ENCODE measurements around the gene PDXP. TPM values are rescaled to one million over a fixed set of nuclear protein-coding genes. Genes with fewer than 3 reads are reported as not detected.

Gene PDXP
- total RNA-seq, 1 experiment from 2014 or later, result 60.9 TPM

DNA sequence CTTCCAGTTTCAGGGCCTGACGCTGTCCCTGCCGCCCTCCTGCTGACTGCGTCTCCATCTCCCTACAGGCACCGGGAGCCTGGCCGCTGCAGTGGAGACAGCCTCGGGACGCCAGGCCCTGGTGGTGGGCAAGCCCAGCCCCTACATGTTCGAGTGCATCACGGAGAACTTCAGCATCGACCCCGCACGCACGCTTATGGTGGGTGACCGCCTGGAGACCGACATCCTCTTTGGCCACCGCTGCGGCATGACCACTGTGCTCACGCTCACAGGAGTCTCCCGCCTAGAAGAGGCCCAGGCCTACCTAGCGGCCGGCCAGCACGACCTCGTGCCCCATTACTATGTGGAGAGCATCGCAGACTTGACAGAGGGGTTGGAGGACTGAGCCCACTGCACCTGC is 7.0 kb downstream of the PDXP start:
- Histone ChIP-seq H3K4me3 (ENCODE audit: insufficient read depth, low read depth, low read length) (no peak overlapping the region), H3K27me3 (ENCODE audit: control insufficient read depth, insufficient read depth, low read length) (no peaks in the 10 kb centered on the region)

DNA sequence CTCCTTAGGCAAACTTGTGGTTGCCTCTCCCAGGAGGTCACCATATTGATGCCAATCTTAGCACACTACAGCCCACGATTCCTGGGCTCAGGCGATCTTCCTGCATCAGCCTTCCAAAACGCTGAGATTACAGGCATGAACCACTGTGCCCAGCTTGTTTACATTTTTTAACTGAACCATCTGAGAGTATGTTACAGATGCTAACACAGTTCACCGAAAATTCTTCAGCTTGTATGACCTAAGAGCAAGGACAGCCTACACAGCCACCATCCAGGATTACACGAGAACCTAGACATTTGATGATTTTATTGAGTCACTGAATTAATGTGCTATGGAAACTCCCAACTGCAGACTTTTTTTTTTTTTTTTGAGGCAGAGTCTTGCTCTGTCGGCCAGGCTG is 11.1 kb downstream of the PDXP start:
- Histone ChIP-seq H3K4me3 (ENCODE audit: insufficient read depth, low read depth, low read length) (no peak overlapping the region), H3K27me3 (ENCODE audit: control insufficient read depth, insufficient read depth, low read length) (no peaks in the 10 kb centered on the region), H3K36me3 (replicated peaks; ENCODE audit: control insufficient read depth, insufficient read depth, low read length) (peaks cover 4% of the 10 kb centered on the region)
- no peak for DNase-seq

More for the DNA sequence above, 7.0 kb downstream of the PDXP start:
- DNase-seq, result no peak
- peaks cover 4% of the 10 kb centered on the region for H3K36me3 ChIP-seq (replicated peaks; ENCODE audit: control insufficient read depth, insufficient read depth, low read length)

DNA sequence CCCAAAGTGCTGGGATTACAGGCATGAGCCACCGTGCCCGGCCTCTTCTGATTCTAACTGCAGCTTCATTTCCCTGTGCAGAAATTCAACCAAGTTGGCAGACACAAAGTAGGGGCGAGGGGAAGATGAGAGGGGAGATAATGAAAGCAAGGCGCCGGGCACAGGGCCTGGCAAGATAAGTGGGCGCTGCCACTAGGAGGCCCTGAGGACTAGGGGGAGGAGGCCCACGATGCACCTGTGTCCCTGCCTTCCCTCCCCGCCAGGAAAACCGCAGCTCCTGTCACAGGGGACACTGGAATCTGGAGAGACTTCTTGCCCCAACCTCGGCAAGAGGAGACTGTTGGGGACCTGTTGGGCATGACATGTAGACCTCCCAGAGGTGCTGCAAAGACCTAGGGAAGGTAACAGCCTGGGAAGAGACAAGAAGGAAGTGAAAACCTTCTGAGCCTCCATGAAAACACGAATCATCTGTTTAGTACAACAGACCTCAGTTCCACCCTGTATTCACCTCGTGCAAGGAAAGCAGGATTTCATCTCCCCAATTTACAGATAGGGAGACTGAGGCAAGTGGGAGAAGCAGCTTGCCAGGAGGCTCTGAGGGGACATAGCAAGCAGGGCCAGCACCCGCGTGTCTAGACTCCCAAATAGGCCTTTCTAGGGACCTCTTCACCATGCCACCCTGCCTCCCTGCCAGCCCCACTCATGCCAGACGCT is 13.8 kb downstream of the PDXP start:
- H3K27me3 ChIP-seq (ENCODE audit: control insufficient read depth, insufficient read depth, low read length), result no peaks in the 10 kb centered on the region
- DNase-seq, result no peak
- H3K36me3 ChIP-seq (replicated peaks; ENCODE audit: control insufficient read depth, insufficient read depth, low read length), result no peaks in the 10 kb centered on the region
- H3K4me3 ChIP-seq (ENCODE audit: insufficient read depth, low read depth, low read length), result no peak overlapping the region

DNA sequence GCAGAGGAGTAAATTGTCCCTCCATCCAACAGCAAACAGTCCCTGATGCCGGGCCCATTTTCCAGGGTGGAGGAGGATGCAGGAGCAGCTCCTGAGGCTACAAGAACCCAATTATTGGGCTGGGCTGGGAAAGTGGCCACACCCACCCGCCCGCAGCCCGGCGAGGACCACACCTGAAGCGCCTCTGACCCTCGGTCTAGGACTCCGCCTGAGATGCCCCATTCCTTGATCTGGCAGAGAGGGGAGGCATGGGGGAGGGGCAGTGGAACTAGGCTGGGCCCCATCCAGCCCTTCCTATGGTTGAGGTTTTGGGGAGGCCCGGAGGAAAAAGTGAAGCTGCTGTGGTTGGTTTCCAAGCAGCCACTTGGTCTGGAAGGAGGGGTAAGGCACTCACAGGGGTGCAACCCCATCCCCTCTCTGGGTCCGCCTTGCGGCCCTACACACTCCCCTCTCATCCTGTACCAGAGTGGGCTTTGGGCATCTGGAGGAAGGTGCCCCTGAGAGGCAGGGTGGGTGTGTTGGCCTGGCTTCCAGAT is 14.5 kb downstream of the PDXP start:
- Histone ChIP-seq H3K27me3 (ENCODE audit: control insufficient read depth, insufficient read depth, low read length) (no peaks in the 10 kb centered on the region), H3K4me3 (ENCODE audit: insufficient read depth, low read depth, low read length) (no peak overlapping the region), H3K36me3 (replicated peaks; ENCODE audit: control insufficient read depth, insufficient read depth, low read length) (no peaks in the 10 kb centered on the region)
- DNase-seq, result no peak

DNA sequence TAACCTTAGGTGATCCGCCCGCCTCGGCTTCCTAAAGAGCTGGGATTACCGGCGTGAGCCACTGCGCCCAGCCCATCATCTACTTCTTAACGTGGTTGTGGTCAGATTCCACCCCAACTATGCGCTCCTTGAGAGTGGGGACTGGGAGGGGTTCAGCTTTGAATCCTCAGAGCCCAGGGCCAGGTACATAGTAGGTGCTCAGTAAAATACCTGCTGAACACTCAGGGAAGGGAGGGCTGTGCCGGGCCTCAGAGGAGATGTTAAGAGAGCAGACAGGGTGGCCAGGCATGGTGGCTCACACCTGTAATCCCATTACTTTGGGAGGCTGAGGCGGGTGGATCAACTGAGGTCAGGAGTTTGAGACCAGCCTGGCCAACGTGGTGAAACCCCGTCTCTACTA is 15.7 kb downstream of the PDXP start:
- no peak for DNase-seq
- Histone ChIP-seq H3K36me3 (replicated peaks; ENCODE audit: control insufficient read depth, insufficient read depth, low read length) (no peaks in the 10 kb centered on the region), H3K27me3 (ENCODE audit: control insufficient read depth, insufficient read depth, low read length) (no peaks in the 10 kb centered on the region)

DNA sequence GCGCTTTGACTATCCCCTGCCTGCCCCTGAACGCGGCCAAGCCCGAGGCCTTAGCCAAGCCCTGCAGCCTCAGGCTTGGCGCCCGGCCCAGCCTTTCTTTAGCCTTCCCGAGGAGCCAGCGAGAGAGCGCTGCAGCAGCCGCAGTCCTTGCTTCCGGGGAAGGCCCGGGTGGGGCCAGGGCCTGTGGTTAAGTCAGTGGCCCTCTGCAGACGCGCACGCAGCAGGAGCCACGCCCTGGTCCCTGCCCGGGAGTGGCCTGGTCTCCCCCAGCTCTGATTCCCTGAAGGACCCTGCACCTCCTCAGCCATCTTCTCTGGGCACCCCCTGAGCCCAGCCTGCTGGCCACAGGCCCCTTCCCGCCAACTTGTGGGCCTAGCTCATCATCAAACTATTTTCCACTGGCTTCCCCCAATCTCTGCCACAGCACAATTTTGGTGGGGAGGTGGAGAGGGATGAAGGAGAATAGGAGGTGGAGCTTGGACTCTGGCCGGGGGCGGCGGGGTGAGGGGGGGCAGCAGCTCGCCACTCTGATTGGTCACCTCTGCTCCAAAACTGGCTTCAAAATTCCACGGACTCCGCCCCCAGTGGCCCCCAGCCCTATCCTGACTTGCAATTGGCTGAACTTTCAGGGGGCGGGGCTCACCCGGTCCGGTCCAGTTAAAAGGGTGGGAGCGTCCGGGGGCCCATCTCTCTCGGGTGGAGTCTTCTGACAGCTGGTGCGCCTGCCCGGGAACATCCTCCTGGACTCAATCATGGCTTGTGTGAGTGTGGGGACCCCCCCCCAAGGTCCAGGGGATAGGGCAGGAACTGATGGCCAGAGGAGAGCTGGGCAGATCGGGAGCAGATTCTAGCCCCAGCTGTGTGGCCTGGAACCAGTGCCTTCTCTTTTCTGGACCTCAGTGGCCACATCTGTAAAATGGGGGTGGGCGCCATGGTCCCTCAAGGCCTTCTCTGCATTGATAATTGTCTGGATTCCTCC is 16.7 kb downstream of the PDXP start, which contains the start of gene LGALS1:
Gene LGALS1 (plus strand): TSS at position 686 of the 979 bp plus-strand sequence. CDS start 67 bp downstream, at position 753.
- DNase-seq, result peak; percentile 94
- H3K4me3 ChIP-seq (ENCODE audit: insufficient read depth, low read depth, low read length), result peak within 1 kb of the TSS; percentile 48
- no peaks in the 10 kb centered on the region for H3K27me3 ChIP-seq (ENCODE audit: control insufficient read depth, insufficient read depth, low read length)
- H3K36me3 ChIP-seq (replicated peaks; ENCODE audit: control insufficient read depth, insufficient read depth, low read length), result no peaks in the 10 kb centered on the region

More for the DNA sequence above, 15.7 kb downstream of the PDXP start:
- H3K4me3 ChIP-seq (ENCODE audit: insufficient read depth, low read depth, low read length), result no peak overlapping the region

DNA sequence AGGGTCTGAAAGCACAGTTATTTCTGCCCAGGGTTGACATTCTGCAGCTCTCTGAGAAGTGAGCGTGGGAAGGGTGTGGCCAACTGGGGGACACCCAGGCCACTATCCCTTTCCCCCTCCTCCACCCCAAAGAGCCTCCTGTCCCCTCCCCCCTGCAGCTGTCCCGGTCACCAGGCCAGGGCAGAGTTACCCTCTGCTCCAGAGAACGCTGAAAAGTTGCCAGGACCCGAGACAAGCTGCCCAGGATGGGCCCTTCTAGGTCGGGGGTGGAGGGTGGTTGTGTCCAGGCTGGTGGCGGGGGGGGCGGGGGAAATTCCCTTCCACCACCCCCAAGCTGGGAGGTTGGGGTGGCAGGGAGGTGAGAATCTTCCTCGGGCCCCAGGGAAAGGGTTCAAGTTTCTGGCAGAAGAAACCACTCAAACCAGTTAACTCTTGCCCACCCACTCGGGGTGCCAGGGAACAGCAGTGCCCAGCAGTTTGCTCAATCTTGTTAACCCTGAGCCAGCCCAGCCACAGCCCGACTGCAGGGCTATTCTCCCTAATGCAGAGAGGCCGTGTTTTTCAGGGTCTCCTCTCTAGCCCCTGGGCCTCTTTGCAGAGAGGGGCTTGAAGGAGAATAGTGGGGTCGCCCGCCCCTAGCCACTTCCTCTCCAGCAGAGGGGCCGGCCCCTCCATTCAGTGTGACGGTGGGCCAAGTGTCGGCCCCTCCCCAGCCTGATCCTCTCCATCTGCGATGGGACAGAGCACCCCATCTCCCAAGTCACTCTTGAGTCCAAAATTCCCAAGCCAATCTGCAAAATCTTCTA is 17.6 kb downstream of the PDXP start:
- peak overlapping the region; percentile 48 for H3K4me3 ChIP-seq (ENCODE audit: insufficient read depth, low read depth, low read length)
- peak; percentile 59 for DNase-seq
- H3K27me3 ChIP-seq (ENCODE audit: control insufficient read depth, insufficient read depth, low read length), result no peaks in the 10 kb centered on the region
- H3K36me3 ChIP-seq (replicated peaks; ENCODE audit: control insufficient read depth, insufficient read depth, low read length), result no peaks in the 10 kb centered on the region

DNA sequence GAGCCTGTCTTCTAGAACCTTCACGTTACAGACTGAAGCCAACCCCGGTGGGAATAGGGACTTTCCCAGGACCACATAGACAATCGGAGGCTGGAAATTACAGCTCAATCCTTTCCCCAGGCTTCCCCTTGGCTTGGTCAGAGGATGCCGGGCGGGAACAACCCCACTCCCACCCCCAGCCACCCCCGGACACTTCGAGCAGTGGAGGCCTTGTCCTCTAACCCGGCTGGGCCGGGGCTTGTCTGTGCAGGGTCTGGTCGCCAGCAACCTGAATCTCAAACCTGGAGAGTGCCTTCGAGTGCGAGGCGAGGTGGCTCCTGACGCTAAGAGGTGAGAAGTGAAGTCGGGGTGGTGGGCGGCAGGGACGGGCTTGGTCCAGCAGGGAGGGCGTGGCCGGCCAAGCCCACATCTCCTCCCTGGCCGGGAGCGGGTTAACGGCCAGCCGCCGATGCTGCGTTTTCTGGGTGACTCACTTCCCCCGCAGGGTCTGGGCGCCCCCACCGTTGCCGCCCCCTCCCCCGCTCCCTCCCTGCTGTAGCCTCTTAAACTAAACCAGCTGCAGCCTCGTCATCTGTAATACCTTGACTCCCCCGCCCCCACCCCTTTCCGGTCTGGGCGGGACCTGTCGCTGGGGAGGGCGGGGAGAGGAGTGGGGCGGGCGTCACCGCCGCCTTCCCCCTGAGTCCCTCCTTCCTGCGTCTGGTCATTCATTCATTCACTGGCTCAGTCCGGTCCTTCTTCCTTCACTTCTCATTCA is 18.4 kb downstream of the PDXP start:
- Histone ChIP-seq H3K27me3 (ENCODE audit: control insufficient read depth, insufficient read depth, low read length) (no peaks in the 10 kb centered on the region), H3K4me3 (ENCODE audit: insufficient read depth, low read depth, low read length) (peak overlapping the region; percentile 48), H3K36me3 (replicated peaks; ENCODE audit: control insufficient read depth, insufficient read depth, low read length) (no peaks in the 10 kb centered on the region)
- peak; percentile 95 for DNase-seq

DNA sequence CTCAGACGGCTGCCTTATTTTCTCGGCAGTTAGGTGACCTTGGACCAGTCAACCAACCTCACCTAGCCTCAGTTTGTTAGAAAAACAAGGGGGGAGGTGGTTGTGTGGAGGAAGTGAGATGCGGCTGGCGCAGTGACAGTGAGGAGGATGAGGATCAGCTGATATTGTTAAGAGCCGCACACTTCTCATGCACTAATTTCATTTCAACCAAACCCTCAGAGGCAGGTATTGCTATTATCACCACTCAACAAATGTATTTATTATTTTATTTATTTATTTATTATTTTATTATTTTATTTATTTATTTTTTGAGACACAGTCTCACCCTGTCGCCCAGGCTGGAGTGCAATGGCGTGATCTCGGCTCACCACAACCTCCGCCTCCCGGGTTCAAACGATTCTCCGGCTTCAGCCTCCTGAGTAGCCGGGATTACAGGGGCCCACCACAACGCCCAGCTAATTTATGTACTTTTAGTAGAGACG is 19.0 kb downstream of the PDXP start:
- Histone ChIP-seq H3K36me3 (replicated peaks; ENCODE audit: control insufficient read depth, insufficient read depth, low read length) (no peaks in the 10 kb centered on the region), H3K27me3 (ENCODE audit: control insufficient read depth, insufficient read depth, low read length) (no peaks in the 10 kb centered on the region), H3K4me3 (ENCODE audit: insufficient read depth, low read depth, low read length) (peak overlapping the region; percentile 20)
- no peak for DNase-seq

DNA sequence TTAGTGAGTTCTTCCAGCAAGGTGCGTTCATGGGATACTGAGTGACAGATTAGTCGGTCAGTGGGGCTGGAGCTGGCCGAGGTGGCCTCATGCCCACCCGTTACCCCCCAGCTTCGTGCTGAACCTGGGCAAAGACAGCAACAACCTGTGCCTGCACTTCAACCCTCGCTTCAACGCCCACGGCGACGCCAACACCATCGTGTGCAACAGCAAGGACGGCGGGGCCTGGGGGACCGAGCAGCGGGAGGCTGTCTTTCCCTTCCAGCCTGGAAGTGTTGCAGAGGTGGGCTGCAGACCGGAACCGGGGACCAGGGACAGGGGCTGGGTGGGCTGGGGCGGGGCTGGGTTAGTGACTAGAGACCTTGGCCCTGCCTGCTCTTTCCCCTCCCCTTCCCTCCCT is 19.8 kb downstream of the PDXP start:
- Histone ChIP-seq H3K27me3 (ENCODE audit: control insufficient read depth, insufficient read depth, low read length) (no peaks in the 10 kb centered on the region), H3K4me3 (ENCODE audit: insufficient read depth, low read depth, low read length) (no peak overlapping the region), H3K36me3 (replicated peaks; ENCODE audit: control insufficient read depth, insufficient read depth, low read length) (no peaks in the 10 kb centered on the region)
- peak; percentile 33 for DNase-seq

DNA sequence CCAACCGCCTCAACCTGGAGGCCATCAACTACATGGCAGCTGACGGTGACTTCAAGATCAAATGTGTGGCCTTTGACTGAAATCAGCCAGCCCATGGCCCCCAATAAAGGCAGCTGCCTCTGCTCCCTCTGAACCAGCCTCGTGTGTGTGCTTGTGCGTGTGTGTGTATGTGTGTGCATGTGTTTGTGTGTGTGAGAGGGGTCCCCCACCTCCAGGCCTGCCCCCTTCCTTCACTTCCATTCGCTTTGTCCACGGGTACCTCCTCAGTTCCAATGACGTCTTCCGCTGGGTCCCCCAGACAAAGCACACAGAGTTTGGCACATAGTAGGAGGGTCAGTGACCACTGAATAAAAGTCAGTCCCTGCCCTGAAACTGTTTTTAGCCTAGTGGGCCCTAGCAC is 21.1 kb downstream of the PDXP start:
- Histone ChIP-seq H3K4me3 (ENCODE audit: insufficient read depth, low read depth, low read length) (no peak overlapping the region), H3K36me3 (replicated peaks; ENCODE audit: control insufficient read depth, insufficient read depth, low read length) (no peaks in the 10 kb centered on the region), H3K27me3 (ENCODE audit: control insufficient read depth, insufficient read depth, low read length) (no peaks in the 10 kb centered on the region)
- no peak for DNase-seq

DNA sequence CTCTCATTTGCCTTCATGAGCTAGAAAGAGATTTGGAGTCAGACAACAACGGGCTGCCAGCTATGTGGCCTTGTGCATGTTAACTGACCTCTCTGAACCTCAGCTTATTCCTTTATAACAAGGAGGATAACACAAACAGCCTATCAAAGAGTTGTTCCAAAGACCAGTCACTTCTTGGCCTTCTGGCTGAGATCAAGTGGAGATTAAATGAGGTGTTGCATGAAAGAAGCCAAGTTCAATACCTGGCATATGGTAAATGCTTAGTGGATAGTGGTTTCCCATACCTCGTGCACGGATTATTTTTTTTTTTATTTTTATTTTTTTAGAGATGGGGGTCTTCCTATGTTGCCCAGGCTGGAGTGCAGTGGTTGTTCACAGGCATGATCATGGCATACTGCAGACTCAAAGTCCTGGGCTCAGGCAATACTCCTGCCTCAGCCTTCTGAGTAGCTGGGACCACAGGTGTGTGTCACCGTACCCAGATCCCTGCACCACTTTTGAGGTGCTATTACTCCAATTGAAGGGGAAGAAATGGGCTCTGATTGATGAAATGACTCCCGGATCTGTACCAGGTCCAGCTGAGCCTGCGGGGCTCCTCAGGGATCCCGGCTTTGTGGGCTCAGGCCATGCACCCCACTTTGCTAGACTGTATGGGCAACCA is 21.8 kb downstream of the PDXP start:
- DNase-seq, result no peak
- Histone ChIP-seq H3K36me3 (replicated peaks; ENCODE audit: control insufficient read depth, insufficient read depth, low read length) (no peaks in the 10 kb centered on the region), H3K4me3 (ENCODE audit: insufficient read depth, low read depth, low read length) (no peak overlapping the region), H3K27me3 (ENCODE audit: control insufficient read depth, insufficient read depth, low read length) (no peaks in the 10 kb centered on the region)

DNA sequence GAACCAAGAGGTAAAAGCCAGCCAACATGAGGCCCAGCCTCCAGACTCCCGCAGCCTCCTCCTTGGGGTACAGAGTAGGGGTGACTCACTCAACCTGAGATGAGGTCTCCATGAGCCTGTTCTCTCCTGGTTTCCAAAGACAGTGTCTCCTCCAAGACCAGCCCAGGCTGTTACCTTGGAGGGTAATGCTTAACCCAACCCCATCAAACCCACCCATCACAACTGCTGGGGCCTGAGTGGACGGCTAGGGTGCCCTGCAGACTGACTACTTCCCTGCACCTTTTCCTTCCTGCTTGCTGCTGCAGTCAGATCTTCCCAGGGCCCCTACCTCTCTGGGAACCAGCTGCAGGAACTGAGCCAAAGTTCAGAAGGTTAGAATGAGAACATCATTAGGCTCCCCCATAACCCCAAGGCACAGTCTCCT is 22.5 kb downstream of the PDXP start:
- Histone ChIP-seq H3K36me3 (replicated peaks; ENCODE audit: control insufficient read depth, insufficient read depth, low read length) (no peaks in the 10 kb centered on the region), H3K4me3 (ENCODE audit: insufficient read depth, low read depth, low read length) (no peak overlapping the region), H3K27me3 (ENCODE audit: control insufficient read depth, insufficient read depth, low read length) (no peaks in the 10 kb centered on the region)
- DNase-seq, result no peak

Measured in H7 (cell line).